Thyroid gland (tissue), 4 donors: ENCODE results near the gene ARL3. TPM values are rescaled to one million over a fixed set of nuclear protein-coding genes. Genes with fewer than 3 reads are reported as not detected.
"Not testable (repeated sequence)": the region's sequence is repeated elsewhere in the genome, so short reads cannot be mapped to it uniquely, and the experiment has no call there.

Experiments
- DNase-seq, 2 donors: peaks; one replicate each; pipeline ENCODE4 v3.0.0-alpha.2; 2019
- H3K27ac ChIP-seq, 3 donors: fragments of 200-600 bp; sonication (generic); 1 replicate in 2 of 3; 2 replicates in 1 of 3; pipeline ENCODE4 v1.5.1; 2016 to 2019; ENCODE audit warnings: mild to moderate bottlenecking in 1 of 3, moderate library complexity in 1 of 3
- H3K27me3 ChIP-seq: fragments of 200-600 bp; sonication (generic); one replicate; pipeline ENCODE4 v1.5.1; 2019
- H3K36me3 ChIP-seq, 2 donors: fragments of 200-600 bp; sonication (generic); one replicate each; pipeline ENCODE4 v1.5.1; 2016 to 2019
- H3K4me1 ChIP-seq, 2 donors: fragments of 200-600 bp; sonication (generic); one replicate each; pipeline ENCODE4 v1.5.1; 2017 to 2019
- H3K4me3 ChIP-seq, 3 donors: fragments of 200-600 bp; sonication (generic); replicated peaks in 1 of 3; 1 replicate in 2 of 3; 2 replicates in 1 of 3; pipeline ENCODE4 v1.5.1; 2016; ENCODE audit warnings: mild to moderate bottlenecking in 1 of 3
- H3K9me3 ChIP-seq: fragments of 200-600 bp; sonication (generic); one replicate; pipeline ENCODE4 v1.5.1; 2017
- CTCF ChIP-seq, 6 experiments: fragments of 200-600 bp in 3 of 6; fragments of 450-650 bp in 3 of 6; sonication (generic) in 3 of 6; IDR thresholded peaks; one replicate each; pipeline ENCODE4 v1.5.1; 2016 to 2019; ENCODE audit warnings: antibody characterized with exemption in 6 of 6, mild to moderate bottlenecking in 2 of 6, inconsistent platforms in 1 of 6, moderate library complexity in 1 of 6
- POLR2A ChIP-seq, 2 donors: fragments of 450-650 bp; IDR thresholded peaks; one replicate each; pipeline ENCODE4 v1.6.1; 2017; ENCODE audit warnings: antibody characterized with exemption in 2 of 2, mild to moderate bottlenecking in 2 of 2, moderate library complexity in 1 of 2
- WGBS, 2 donors: methylation state at CpG; one replicate each; pipeline ENCODE4 v1.1.5; 2017; 5-methylcytosine and 5-hydroxymethylcytosine counted together
- intact Hi-C: fragments of 100-400 bp; cut with DNase I; formaldehyde crosslinking; loops from one replicate; pipeline ENCODE4 v1.15.1; 2023
- total RNA-seq, 4 donors: library from RNA; depleted of rRNA; stranded (reverse); fragments of >200 nt; gene quantifications; one replicate each; pipeline ENCODE4 v1.2.3, GENCODE V29; 2016

Gene ARL3
- total RNA-seq, 4 donors from 2014 or later, result 6.6 to 13.4 (median 10.2) TPM

GRCh38 chr10:102759497-102760210 lies 45.5 kb upstream of the ARL3 start:
- intact Hi-C loops, result no loop called here
- peaks cover 73 to 85% of the 10 kb centered on the region in 2 donors for H3K4me1 ChIP-seq
- H3K27me3 ChIP-seq, result no peaks in the 10 kb centered on the region
- WGBS, 2 donors, result 86 to 92% methylated on average over 3 of the region's 3 CpGs
- TF ChIP-seq CTCF (IDR thresholded peaks at IDR 0.05) (no peak), POLR2A (IDR thresholded peaks at IDR 0.05) (no peak)
- H3K9me3 ChIP-seq, result no peaks in the 10 kb centered on the region
- H3K27ac ChIP-seq, result peak overlapping the region; percentile 65 to 73 (median 67)
- no peaks in the 10 kb centered on the region for H3K36me3 ChIP-seq
- H3K4me3 ChIP-seq, result no peak overlapping the region
- no peak for DNase-seq

- peak in 1 of 2 donors; percentile 67 for TF ChIP-seq POLR2A (IDR thresholded peaks at IDR 0.05)
- 19 to 60% methylated on average over 7 of the region's 12 CpGs for WGBS, 2 donors
- peak; percentile 85 to 89 for DNase-seq
- H3K27me3 ChIP-seq, H3K36me3 ChIP-seq, H3K4me3 ChIP-seq, intact Hi-C loops, H3K9me3 ChIP-seq: not testable (repeated sequence)
- Histone ChIP-seq H3K4me1 (peaks cover 73 to 85% of the 10 kb centered on the region in 2 donors), H3K27ac (peak overlapping the region; percentile 76 to 82 (median 76))
Measured at GRCh38 chr10:102758933-102759262, 44.7 kb upstream of the ARL3 start.

GRCh38 chr10:102758240-102758932 lies 44.2 kb upstream of the ARL3 start:
- 52 to 60% methylated on average over 9 of the region's 9 CpGs for WGBS, 2 donors
- intact Hi-C loops, result no loop called here
- TF ChIP-seq POLR2A (IDR thresholded peaks at IDR 0.05) (no peak), CTCF (IDR thresholded peaks at IDR 0.05) (no peak)
- no peak overlapping the region for H3K4me3 ChIP-seq
- H3K36me3 ChIP-seq, result no peaks in the 10 kb centered on the region
- H3K9me3 ChIP-seq, result no peaks in the 10 kb centered on the region
- no peak for DNase-seq
- H3K4me1 ChIP-seq, result peaks cover 74 to 87% of the 10 kb centered on the region in 2 donors
- peak overlapping the region; percentile 76 to 82 (median 76) for H3K27ac ChIP-seq
- no peaks in the 10 kb centered on the region for H3K27me3 ChIP-seq

GRCh38 chr10:102757323-102757722 lies 43.1 kb upstream of the ARL3 start:
- intact Hi-C loops, result no loop called here
- H3K9me3 ChIP-seq, result no peaks in the 10 kb centered on the region
- peak overlapping the region in 1 of 3 donors; percentile 37 for H3K27ac ChIP-seq
- no peaks in the 10 kb centered on the region for H3K27me3 ChIP-seq
- DNase-seq, result no peak
- no peaks in the 10 kb centered on the region for H3K36me3 ChIP-seq
- peaks cover 72 to 87% of the 10 kb centered on the region in 2 donors for H3K4me1 ChIP-seq
- no peak overlapping the region for H3K4me3 ChIP-seq
- TF ChIP-seq CTCF (IDR thresholded peaks at IDR 0.05) (no peak), POLR2A (IDR thresholded peaks at IDR 0.05) (no peak)
- WGBS, 2 donors, result 88 to 98% methylated on average over 6 of the region's 6 CpGs

- intact Hi-C loops, result no loop called here
- 69 to 72% methylated on average over 1 of the region's 1 CpG for WGBS, 2 donors
Measured at GRCh38 chr10:102753718-102754117, 39.5 kb upstream of the ARL3 start.

More at GRCh38 chr10:102753718-102754117, 39.5 kb upstream of the ARL3 start:
- H3K4me1 ChIP-seq, result peaks cover 58 to 68% of the 10 kb centered on the region in 2 donors
- H3K27me3 ChIP-seq, result no peaks in the 10 kb centered on the region
- no peak for DNase-seq
- peak overlapping the region; percentile 67 to 83 (median 74) for H3K27ac ChIP-seq
- no peak overlapping the region for H3K4me3 ChIP-seq
- H3K36me3 ChIP-seq, result no peaks in the 10 kb centered on the region
- H3K9me3 ChIP-seq, result no peaks in the 10 kb centered on the region
- no peak for TF ChIP-seq POLR2A (IDR thresholded peaks at IDR 0.05)
- TF ChIP-seq CTCF (IDR thresholded peaks at IDR 0.05), result no peak
